Gastroesophageal sphincter (tissue), 4 donors: ENCODE results near the gene RNU7-1. TPM values are rescaled to one million over a fixed set of nuclear protein-coding genes. Genes with fewer than 3 reads are reported as not detected.
A peak's percentile ranks its signal among the peaks of the same experiment; 100 is the strongest.

Experiments
- ATAC-seq: fragments of 150-250 bp; one replicate; pipeline ENCODE4 v1.9.1; 2016; ENCODE audit warnings: mild to moderate bottlenecking, moderate library complexity
- H3K27ac ChIP-seq, 4 donors: fragments of 200-600 bp; sonication (generic) in 3 of 4; 1 replicate in 3 of 4; 2 replicates in 1 of 4; pipeline ENCODE4 v1.5.1; 2016 to 2019
- H3K27me3 ChIP-seq: fragments of 200-600 bp; sonication (generic); one replicate; pipeline ENCODE4 v1.5.1; 2019
- H3K36me3 ChIP-seq, 2 donors: fragments of 200-600 bp; sonication (generic); one replicate each; pipeline ENCODE4 v1.5.1; 2019; ENCODE audit warnings: control low read depth in 1 of 2
- H3K4me1 ChIP-seq, 3 donors: fragments of 200-600 bp; sonication (generic); 1 replicate in 2 of 3; 2 replicates in 1 of 3; pipeline ENCODE4 v1.5.1; 2016 to 2019; ENCODE audit warnings: control low read depth in 2 of 3
- H3K4me3 ChIP-seq, 2 donors: fragments of 200-600 bp; sonication (generic); one replicate each; pipeline ENCODE4 v1.5.1; 2019; ENCODE audit warnings: mild to moderate bottlenecking in 1 of 2, moderate library complexity in 1 of 2
- H3K9me3 ChIP-seq, 3 donors: fragments of 200-600 bp; sonication (generic); one replicate each; pipeline ENCODE4 v1.5.1; 2017 to 2019; ENCODE audit warnings: control low read depth in 2 of 3
- EP300 ChIP-seq: sonication (generic); formaldehyde crosslinking; IDR thresholded peaks from one replicate; pipeline ENCODE4 v1.6.1; 2017; ENCODE audit warnings: antibody characterized with exemption, mild to moderate bottlenecking
- POLR2A ChIP-seq, 2 donors: fragments of 450-650 bp; IDR thresholded peaks; one replicate each; pipeline ENCODE4 v1.6.1; 2017; ENCODE audit warnings: antibody characterized with exemption in 2 of 2, mild to moderate bottlenecking in 2 of 2, moderate library complexity in 1 of 2
- POLR2AphosphoS5 ChIP-seq: sonication (generic); formaldehyde crosslinking; IDR thresholded peaks from one replicate; pipeline ENCODE4 v1.6.1; 2017; ENCODE audit warnings: antibody characterized with exemption
- WGBS, 2 donors: methylation state at CpG; one replicate each; pipeline ENCODE4 v1.1.5; 2018; ENCODE audit warnings: low coverage in 1 of 2; 5-methylcytosine and 5-hydroxymethylcytosine counted together
- total RNA-seq, 4 donors: library from RNA; depleted of rRNA; stranded (reverse); fragments of >200 nt; gene quantifications; one replicate each; pipeline ENCODE4 v1.1.0, GENCODE V29; 2016
- TF ChIP-seq, protein P1 (sequence below), 4 experiments: fragments of 200-600 bp in 2 of 4; fragments of 450-650 bp in 2 of 4; sonication (generic) in 1 of 4; IDR thresholded peaks; one replicate each; pipeline ENCODE4 v1.5.1; 2017 to 2019; ENCODE audit warnings: antibody characterized with exemption in 4 of 4, mild to moderate bottlenecking in 2 of 4, moderate library complexity in 2 of 4

RNU7-1 gene
- total RNA-seq, 4 donors from 2014 or later: not detected

DNA sequence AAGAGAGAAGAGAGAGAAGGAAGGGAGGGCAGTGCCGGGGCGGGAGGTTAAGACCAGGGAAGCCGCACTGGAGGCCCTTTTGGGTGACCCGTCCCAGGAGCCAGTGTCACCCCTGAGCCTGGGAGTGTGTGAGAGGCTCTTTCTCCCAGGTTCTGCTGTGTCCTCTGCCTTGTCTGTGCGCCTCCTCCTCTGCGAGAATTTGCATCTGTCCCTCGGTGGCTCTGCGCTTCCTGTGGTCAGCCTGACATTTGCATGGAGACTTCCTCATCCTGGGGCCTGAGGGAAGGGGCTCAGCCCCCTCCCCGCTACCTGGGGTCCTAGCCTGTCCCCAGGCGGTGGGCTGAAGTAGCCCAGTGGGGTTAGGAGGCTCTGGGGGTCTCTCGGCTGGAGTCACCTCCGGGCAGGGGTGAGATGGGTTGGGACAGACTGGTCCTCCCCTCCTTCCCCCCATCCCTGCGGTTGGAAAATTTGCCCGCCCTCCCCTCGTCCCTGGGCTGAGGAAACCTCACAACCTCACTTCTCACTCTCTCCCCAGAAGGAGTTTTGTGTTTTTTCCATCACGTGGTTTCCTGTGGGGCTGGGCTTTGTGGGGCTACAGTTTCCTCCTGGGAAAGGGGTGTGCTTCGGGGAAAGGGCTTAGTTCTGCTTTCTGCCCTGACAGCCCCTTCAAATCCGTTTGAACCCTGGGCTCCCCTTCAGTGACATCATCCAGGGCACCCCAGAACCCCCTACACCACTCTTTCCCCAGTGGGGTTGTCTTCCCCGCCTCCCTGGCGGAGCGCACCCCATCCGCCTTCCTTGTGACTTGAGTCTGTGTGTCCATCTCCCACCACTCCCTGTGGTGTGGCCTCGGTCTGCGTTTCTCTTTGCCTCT lies 10.1 kb downstream of the RNU7-1 start:
- Histone ChIP-seq H3K36me3 (no peaks in the 10 kb centered on the region), H3K4me1 (peaks cover 0 to 13% (median 0%) of the 10 kb centered on the region in 3 donors), H3K27ac (peak overlapping the region in 2 of 4 donors; percentile 31 to 69), H3K4me3 (peak overlapping the region in 1 of 2 donors; percentile 43), H3K9me3 (no peaks in the 10 kb centered on the region), H3K27me3 (no peaks in the 10 kb centered on the region)
- 43 to 51% methylated on average over 10 to 13 of the region's 24 CpGs for WGBS, 2 donors
- peak; percentile 54 for ATAC-seq
- TF ChIP-seq EP300: no peak
- TF ChIP-seq, protein P1, sequence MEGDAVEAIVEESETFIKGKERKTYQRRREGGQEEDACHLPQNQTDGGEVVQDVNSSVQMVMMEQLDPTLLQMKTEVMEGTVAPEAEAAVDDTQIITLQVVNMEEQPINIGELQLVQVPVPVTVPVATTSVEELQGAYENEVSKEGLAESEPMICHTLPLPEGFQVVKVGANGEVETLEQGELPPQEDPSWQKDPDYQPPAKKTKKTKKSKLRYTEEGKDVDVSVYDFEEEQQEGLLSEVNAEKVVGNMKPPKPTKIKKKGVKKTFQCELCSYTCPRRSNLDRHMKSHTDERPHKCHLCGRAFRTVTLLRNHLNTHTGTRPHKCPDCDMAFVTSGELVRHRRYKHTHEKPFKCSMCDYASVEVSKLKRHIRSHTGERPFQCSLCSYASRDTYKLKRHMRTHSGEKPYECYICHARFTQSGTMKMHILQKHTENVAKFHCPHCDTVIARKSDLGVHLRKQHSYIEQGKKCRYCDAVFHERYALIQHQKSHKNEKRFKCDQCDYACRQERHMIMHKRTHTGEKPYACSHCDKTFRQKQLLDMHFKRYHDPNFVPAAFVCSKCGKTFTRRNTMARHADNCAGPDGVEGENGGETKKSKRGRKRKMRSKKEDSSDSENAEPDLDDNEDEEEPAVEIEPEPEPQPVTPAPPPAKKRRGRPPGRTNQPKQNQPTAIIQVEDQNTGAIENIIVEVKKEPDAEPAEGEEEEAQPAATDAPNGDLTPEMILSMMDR (IDR thresholded peaks at IDR 0.05): no peak
- TF ChIP-seq POLR2A (IDR thresholded peaks at IDR 0.05): no peak

DNA sequence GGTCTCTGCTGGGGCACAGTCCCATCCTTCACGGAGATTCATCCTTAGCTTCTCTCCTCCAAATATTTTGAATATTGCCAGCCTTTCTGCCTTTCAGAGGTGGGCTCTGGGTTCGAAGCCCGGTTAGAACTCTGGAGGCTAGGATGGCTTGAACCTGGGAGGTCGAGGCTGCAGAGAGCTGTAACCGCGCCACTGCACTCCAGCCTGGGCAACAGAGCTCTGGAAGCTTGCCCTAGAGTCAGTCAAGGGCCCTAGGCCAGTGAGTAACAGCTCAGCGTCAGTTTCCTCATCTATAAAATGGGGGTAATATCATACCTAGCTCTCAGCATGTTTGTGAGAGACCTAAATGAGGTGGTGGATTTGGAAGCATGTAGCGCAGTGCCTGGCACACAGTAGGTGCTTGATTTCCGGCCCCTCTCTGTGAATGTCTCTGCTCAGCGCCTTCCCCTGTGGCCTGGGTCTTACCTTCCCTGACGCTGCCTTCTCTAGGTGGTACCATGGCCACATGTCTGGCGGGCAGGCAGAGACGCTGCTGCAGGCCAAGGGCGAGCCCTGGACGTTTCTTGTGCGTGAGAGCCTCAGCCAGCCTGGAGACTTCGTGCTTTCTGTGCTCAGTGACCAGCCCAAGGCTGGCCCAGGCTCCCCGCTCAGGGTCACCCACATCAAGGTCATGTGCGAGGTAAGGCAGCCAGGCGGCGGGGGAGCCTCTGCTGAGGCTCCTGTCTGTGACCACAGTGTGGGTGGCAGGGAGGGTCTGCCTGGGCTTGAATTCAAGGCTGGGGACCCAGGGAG lies 10.9 kb downstream of the RNU7-1 start:
- WGBS, 2 donors: 55 to 72% methylated on average over 2 to 6 of the region's 21 CpGs

GRCh38 chr12:6955108-6956020 lies 11.7 kb downstream of the RNU7-1 start:
- no peak for TF ChIP-seq POLR2A (IDR thresholded peaks at IDR 0.05)
- no peak for TF ChIP-seq EP300
- TF ChIP-seq, protein P1 (IDR thresholded peaks at IDR 0.05): no peak
- no peak for TF ChIP-seq POLR2AphosphoS5
- no peaks in the 10 kb centered on the region for H3K9me3 ChIP-seq
- H3K27ac ChIP-seq: no peak overlapping the region
- H3K27me3 ChIP-seq: no peaks in the 10 kb centered on the region
- peaks cover 0 to 28% (median 0%) of the 10 kb centered on the region in 3 donors for H3K4me1 ChIP-seq
- 73 to 90% methylated on average over 3 to 4 of the region's 22 CpGs for WGBS, 2 donors
- H3K4me3 ChIP-seq: no peak overlapping the region
- no peaks in the 10 kb centered on the region for H3K36me3 ChIP-seq
- no peak for ATAC-seq

More for the DNA sequence above, 10.9 kb downstream of the RNU7-1 start:
- Histone ChIP-seq H3K27me3 (no peaks in the 10 kb centered on the region), H3K36me3 (no peaks in the 10 kb centered on the region), H3K4me1 (peaks cover 0 to 20% (median 0%) of the 10 kb centered on the region in 3 donors), H3K27ac (peak overlapping the region in 1 of 4 donors; percentile 40), H3K4me3 (no peak overlapping the region), H3K9me3 (no peaks in the 10 kb centered on the region)
- TF ChIP-seq EP300 (no peak), POLR2AphosphoS5 (no peak), POLR2A (IDR thresholded peaks at IDR 0.05) (no peak)
- TF ChIP-seq, protein P1 (IDR thresholded peaks at IDR 0.05): no peak
- no peak for ATAC-seq

- 76% methylated on average over 5 of the region's 28 CpGs; no CpG with 5 or more reads in 1 of the 2 donors for WGBS, 2 donors
- Histone ChIP-seq H3K27ac (no peak overlapping the region), H3K4me3 (no peak overlapping the region), H3K27me3 (no peaks in the 10 kb centered on the region), H3K4me1 (peaks cover 0 to 35% (median 3%) of the 10 kb centered on the region in 3 donors), H3K9me3 (no peaks in the 10 kb centered on the region), H3K36me3 (no peaks in the 10 kb centered on the region)
- no peak for ATAC-seq
- no peak for TF ChIP-seq POLR2AphosphoS5
Measured at GRCh38 chr12:6956021-6956727, 12.6 kb downstream of the RNU7-1 start.
